HG02759 (cell line): ENCODE results near the gene CTDSP1.

Experiments used
- ATAC-seq: cut with Tn5 transposase; IDR thresholded peaks from one replicate; pipeline ENCODE4 v1.9.1; 2021; ENCODE audit warnings: mild to moderate bottlenecking, moderate library complexity; ENCODE audit not compliant: unreplicated experiment

CTDSP1 gene, protein sequence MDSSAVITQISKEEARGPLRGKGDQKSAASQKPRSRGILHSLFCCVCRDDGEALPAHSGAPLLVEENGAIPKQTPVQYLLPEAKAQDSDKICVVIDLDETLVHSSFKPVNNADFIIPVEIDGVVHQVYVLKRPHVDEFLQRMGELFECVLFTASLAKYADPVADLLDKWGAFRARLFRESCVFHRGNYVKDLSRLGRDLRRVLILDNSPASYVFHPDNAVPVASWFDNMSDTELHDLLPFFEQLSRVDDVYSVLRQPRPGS

DNA sequence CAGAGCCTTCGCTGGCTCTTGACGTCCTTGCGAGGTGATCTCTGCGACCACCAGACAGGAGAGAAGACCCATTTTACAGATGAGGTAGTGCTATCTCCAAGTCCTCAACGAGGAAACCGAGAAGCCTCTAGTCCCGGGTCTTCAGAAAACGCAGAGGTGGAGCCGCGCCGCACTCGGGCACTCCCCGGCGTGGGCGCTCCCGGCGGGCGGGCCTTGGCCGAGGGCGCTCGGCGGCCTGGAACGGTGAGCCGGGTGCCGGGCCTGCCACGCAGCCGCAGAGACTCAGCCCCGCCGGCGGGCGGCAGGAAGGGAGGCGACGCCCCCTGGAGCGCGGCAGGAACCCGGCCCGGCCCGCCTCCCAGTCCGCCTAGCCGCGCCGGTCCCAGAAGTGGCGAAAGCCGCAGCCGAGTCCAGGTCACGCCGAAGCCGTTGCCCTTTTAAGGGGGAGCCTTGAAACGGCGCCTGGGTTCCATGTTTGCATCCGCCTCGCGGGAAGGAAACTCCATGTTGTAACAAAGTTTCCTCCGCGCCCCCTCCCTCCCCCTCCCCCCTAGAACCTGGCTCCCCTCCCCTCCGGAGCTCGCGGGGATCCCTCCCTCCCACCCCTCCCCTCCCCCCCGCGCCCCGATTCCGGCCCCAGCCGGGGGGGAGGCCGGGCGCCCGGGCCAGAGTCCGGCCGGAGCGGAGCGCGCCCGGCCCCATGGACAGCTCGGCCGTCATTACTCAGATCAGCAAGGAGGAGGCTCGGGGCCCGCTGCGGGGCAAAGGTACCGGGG, at the start of gene CTDSP1:
Gene CTDSP1, plus strand, starts transcription at position 478 of the 776 bp plus-strand sequence. Its CDS starts 223 bp downstream, at position 701.
- ATAC-seq = peak; percentile 45

DNA sequence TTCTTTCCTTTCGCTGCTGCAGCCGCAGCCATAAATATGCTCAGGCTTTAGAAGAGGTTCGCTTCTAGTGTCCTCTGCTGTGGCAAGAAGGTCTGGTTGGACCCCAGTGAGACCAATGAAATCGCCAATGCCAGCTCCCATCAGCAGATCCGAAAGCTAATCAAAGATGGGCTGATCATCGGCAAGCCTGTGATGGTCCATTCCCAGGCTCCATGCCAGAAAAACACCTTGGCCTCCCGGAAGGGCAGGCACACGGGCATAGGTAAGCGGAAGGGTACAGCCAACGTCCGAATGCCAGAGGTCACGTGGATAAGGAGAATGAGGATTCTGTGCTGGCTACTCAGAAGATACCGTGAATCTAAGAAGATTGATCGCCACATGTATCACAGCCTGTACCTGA, 45.6 kb upstream of the CTDSP1 start:
- no peak for ATAC-seq

DNA sequence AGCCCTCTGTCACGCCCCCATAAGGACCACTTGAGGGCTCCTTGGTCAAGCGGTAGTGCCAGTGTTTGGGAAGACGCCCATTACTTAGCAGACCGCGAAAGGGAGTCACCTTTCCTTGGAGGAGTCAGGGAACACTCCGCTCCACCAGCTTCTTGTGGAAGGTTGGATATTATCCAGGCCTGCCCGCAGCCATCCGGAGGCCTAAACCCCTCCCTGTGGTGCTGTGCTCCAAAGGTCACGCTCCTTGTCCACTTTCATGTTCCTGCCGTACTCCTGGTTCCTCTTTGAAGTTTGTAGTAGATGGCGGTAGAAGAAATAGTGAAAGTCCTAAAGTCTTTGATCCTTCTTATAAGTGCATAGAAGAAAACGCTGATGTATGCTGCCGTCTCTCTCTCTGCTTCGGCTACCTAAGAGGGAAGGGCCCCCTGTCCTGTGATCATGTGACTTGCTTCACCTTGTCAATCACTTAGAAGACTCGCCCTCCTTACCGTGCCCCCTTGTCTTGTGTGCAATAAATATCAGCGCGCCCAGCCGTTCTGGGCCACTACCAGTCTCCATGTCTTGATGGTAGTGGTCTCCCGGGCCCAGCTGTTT, 44.7 kb upstream of the CTDSP1 start:
- ATAC-seq = no peak

DNA sequence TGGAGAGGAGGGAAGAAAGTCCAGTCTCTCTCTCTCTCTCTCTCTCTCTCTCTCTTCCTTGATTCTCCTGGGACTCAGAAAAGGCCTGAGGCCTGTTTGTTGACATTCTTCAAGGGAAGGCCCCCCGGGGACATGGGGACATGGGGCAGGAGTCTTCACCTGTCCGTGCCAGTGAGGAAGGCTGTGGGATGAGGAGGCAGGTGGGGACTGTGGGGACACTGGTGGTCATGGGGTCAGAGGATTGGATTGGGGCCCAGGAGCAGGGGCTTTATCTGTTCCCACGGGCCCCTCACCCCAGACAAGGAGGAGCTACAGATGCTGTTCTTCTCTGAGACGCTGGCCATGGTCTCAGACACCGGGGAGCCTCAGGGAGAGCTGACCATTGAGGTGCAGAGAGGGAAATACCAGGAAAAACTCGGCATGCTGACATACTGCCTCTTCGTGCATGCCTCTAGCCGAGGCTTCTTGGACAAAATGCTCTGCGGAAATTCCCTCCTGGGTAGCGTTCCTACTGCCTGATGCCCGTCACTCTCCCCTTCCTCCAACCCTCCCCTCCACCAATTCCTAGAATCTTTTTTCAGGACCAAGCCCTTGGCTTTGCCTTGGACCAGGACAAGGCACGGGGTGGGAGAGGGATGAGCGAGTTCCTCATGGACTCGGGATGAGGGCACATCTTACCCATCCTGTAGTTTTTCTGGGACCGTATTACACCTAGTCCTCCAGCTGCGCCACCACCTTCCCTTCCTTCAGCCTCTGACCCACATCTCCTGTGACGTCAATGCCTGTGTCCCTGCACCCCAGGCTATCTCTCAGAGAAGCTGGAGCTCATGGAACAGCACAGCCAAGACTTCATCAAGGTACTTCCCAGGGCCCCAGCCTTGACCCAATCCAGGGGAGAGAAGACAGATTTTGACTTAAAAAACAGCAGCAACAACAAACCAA, 42.2 kb upstream of the CTDSP1 start:
- ATAC-seq = no peak

DNA sequence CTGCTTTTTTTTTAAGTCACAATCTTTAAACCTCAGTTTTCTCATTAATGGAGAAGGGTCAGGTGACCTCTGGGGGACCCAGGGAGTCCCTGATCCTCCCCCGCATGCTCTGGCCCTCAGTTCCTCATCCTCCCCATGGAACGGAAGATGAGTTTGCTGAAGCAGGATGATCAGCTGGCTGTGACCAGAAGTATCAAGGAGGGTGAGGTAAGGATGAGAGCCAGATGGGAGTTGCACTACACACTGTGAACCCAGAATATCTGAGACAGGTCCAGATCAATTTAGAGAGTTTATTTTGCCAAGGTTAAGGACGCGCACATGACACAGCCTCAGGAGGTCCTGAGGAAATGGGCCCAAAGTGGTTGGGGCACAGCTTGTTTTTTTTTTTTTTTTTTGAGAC, 39.2 kb upstream of the CTDSP1 start:
- ATAC-seq = no peak

DNA sequence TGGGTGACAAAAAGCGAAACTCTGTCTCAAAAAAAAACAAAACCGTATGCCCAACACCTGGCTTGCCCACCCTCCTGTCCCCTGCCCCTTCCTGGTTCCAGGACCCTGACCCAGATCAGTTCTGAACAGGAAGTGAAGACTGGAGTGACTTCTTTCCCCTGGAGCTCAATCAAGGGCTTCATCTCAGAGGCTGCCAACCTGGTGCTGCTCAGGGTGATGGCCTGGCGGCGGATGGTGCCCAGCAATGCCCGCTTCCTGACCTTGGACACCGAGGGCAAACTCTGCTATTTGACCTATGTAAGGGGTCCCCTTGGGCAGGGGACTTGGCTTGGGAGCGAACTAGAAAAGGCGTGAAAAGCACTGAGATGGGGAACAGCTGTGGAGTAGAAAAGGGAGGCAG, 37.1 kb upstream of the CTDSP1 start:
- ATAC-seq = no peak

DNA sequence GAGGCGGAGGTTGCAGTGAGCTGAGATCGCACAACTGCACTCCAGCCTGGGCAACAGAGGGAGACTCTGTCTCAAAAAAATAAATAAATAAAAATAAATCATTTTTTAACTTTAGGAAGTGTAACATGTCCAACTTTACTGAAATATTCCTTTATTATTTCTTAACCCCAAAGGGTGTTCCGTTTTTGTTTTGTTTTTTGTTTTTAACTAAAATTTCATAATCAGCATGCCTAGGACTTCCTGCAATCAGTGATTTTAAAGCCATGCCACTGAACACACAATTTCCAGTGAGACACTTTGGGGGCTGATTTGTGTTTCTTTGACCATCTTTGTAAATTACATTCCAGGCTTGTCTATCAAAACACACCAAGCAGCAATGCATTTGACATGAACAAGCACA, 35.9 kb upstream of the CTDSP1 start:
- no peak for ATAC-seq

DNA sequence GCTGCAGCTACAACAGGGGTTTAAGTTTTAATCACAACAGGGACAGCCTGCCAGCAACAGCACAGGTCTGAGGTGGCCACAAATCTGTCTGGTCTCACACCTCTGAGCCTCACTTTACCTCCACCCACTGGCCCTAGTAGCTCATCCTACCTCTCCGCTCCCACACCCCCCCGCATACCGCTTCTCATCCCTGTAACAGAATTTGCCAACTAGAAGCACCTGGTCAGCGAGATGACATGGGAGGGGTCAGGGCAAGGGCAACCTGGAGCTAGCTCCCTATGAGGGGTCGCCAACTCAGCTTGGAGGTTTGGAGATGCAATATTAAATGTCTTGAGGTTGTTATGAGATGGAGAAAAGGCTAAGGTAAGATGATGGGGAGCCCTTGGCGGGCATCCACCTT, 35.5 kb upstream of the CTDSP1 start:
- no peak for ATAC-seq

DNA sequence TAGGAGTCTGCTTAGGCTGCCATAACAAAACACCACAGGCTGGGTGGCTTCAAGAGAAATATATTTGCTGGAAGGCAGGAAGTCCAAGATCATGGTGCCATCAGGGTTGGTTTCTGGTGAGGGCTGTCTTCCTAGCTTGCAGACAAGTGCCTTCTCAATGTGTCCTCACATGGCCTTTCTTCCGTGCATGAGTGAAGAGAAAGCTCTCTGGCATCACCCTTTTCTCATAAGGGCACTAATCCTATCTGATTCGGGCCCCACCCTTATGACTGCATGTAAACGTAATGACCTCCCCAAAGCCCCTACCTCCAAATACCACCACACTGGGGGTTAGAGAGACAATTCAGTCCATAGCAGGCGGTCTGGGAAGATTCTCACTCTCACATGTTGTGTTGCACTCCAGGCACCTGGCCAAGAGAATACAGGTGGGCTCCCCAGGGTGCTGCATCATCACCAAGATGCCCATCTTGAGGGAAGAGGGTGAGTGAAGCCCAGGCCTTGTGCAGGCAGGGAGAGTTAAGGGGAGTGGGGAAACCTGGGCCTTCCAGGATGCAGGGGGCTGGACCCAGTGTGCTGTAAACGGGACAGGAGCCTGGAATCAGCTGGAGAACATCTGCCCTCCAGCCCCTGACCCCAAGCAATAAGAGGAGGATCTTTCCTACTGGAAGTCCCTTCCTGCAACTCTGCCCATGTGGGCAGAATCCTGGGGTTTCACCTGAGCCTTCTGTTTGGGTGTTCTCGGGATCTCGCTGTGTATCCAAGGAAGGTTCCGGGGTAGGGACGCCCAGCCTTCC, 32.9 kb upstream of the CTDSP1 start:
- ATAC-seq = no peak

DNA sequence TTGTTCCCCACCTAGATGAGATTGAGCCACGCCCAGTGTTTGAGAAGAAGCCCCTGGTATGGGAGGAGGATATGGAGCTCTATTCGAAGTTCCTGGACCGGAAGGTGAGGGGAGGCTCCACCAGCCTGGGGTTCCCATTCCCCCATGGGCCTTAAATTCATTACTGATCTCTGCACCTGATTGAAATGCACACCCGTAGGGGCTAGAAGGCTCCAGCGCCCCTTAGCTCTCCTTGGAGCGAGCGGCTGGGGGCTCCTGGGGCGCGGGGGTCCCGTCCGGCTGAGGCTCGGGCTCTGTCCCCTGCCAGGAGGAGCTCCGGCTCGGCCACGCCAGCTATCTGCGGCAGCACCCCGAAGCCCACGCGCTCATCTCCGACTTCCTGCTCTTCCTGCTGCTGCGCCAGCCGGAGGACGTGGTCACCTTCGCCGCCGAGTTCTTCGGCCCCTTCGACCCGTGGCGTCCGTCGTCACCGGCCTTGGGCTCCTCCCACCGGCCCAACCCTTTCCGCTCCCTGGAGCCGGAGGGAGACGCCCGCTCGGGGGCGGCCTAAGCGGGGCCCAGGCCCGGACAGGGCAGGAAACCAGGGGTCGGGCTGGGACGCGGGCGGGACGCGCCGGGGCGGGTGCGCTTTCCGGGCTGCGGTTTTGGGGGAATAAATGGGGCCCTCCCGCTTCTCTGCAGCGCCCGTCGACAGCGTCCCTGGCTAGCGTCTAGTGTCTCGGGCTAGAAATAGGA, 32.1 kb upstream of the CTDSP1 start:
- peak; percentile 94 for ATAC-seq

DNA sequence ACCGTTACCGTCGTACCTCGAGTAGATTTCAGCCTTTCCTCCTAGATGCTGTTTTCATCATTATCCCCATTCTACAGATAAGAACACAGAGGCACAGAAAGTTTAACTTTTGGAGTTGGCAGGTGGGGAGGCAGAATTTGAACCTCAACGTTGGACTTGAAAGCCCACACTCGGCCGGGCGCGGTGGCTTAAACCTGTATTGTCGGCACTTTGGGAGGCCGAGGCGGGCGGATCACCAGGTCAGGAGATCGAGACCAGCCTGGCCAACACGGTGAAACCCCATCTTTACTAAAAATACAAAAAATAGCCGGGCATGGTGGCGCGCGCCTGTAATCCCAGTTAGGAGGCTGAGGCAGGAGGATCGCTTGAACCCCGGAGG, 31.5 kb upstream of the CTDSP1 start:
- no peak for ATAC-seq

DNA sequence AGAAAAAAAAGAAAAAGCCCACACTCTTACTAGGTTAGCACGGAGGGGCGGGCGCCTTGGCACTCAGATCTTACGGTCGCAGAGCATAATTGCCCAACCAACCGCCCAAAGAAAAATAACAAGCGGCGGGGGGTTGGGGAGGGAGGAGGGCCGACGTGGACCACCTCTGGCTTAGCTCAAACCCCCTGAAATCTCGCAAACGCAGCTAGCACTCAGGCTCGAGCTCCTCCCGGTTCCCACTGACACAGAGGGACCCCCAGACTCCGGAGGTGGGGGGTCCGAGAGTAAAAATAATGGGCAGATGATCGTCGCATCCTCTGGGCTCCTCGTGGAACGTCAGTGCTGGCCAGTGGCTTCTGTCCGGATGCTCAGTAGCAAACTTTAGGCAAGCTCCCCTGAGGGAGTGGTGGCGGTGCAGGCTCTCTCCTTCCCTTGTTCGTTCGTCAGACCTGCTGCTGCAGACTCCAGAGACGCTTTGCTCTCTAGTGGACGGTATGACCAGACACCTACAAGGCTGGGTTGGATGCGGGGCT, 31.0 kb upstream of the CTDSP1 start:
- no peak for ATAC-seq

DNA sequence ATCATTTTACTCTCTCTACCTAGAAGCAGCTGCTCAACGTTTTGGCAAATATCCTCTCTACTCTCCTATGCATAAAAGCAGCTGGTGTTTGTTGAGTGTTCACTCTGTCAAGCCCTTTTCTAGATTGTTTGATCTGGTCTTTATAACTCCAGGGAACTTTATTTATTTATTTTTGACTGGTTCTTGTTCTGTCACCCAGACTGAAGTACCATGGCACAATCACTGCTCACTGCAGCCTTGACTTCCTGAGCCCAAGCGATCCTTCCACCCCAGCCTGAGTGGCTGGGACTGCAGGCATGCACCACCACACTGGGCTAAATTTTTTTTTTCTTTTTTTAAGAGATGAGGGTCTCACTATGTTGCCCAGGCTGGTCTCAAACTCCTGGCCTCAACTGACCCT, 30.3 kb upstream of the CTDSP1 start:
- no peak for ATAC-seq

DNA sequence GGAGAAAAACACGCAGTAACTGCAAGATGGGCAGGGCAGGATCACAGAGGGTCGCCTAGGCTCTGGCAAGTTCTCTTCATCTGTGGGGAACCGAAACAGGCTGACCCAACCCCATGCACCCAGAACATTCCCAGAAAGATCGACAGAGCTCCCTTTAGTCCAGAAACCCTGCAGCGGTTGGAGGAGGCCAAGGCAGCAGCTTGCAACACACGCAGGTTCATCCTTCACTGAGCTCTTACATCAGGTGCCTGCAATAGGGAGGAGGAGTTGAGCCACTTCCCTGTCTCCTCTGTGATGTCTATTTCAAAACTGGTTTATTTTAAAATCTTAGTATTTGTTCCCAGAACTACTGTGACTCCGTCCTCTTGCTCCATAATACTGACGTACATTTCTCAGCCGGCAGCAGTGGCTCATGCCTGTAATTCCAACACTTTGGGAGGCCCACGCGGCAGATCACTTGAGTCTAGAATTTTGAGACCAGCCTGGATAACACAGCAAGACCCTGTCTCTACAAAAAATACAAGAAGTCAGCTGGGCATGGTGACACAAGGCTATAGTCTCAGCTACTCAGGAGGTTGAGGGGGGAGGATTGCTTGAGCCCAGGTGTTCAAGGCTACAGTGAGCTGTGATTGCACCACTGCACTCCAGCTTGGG, 29.1 kb upstream of the CTDSP1 start:
- no peak for ATAC-seq

DNA sequence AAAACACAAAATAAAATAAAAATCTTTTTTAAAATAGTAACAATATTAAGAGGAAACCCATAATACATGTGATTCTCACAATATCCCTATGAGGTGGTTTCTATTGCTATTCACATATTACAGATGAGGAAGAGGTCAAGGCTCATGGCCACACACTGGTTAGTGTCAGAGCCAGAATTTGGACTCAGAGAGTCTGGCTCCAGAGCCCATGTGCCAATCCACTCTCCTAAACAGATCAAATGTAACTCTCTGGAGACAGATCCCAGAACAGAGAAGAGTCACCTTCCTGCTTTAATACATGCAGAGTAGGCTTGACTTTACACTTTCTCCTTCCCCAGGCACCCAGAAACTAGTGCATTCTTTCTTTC, 27.7 kb upstream of the CTDSP1 start:
- ATAC-seq = no peak

DNA sequence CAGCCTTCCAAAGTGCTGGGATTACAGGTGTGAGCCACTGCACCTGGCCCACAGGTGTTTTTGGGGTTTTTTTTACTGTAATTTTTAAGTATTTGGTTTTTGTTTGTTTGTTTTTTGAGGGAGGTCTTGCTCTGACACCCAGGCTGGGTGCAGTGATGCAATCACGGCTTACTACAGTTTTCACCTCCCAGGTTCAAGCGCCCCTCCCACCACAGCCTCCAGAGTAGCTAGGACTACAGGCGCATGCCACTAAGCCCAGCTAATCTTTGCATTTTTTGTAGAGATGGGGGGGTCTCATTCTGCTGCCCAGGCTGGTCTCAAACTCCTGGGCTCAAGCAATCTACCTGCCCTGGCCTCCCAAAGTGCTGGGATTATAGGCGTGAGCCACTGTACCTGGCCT, 24.9 kb upstream of the CTDSP1 start:
- ATAC-seq = no peak

DNA sequence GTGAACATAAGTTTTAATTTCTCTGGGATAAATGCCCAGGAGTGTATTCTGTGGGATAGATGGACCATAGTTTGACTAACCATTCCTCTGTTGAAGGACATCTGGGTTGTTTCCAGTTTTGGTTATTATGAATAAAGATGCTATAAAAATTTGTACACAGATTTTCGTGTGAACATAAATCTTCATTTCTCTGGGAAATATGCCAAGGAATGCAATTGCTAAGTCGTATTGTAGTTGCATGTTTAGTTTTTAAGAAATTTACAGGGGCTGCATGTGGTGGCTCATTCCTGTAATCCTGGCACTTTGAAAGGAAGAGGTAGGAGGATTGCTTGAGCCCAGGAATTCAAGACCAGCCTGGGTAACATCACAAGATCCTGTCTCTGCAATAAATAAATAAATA, 24.5 kb upstream of the CTDSP1 start:
- ATAC-seq = no peak

DNA sequence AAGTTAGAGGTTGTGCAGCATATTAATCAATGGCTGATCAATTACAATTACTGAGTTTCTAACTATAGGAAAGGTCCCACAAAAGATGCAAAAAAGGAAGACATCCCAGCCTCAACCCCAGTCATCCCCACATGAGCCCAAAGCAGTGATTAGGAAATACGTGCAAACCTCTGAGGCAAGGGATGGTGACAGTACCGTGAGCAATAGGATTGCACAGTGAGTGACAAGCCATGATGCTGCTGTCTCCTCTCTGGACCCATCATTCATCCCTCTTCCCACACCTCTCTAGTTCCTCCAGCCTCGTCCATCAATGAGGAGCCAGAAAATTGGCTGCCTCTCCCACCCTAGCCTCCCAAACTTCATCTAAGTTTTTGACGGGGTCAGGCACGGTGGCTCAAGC, 21.6 kb upstream of the CTDSP1 start:
- ATAC-seq = no peak

DNA sequence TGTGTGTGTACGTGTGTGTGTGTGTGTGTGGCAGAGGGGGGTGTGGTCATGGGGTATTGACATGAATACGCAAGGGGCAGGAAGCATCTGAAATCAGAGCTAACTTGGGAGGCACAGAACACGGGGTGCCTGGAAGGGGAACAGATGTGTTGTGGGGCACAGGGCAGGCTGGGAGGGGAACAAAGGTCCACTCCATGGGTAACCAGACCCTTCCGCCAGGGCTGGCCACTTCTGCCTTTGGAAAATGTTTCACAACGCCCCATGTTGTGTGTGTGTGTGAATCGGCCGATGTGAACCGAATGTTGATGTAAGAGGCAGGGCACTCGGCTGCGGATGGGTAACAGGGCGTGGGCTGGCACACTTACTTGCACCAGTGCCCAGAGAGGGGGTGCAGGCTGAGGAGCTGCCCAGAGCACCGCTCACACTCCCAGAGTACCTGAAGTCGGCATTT, 17.7 kb upstream of the CTDSP1 start, which contains the start of gene SLC11A1:
Gene SLC11A1, plus strand, starts transcription at position 358 of the 451 bp plus-strand sequence. CDS start 96 bp downstream, outside the sequence.
- no peak for ATAC-seq
